ENCODE measurements around the gene DCHS1.

GRCh38 chr11:6615046-6615445, 40.6 kb downstream of the DCHS1 start:
- TF ChIP-seq FOXP4 (CRISPR knock-in tag; IDR thresholded peaks at IDR 0.05; ENCODE audit: borderline replicate concordance): no peak
- TF ChIP-seq ZNF589 (CRISPR knock-in tag; IDR thresholded peaks at IDR 0.05; ENCODE audit: low read depth): no peak
- TF ChIP-seq ZNF449 (CRISPR knock-in tag; IDR thresholded peaks at IDR 0.05): no peak
- TF ChIP-seq JUN (IDR thresholded peaks at IDR 0.05; ENCODE audit: borderline replicate concordance, low read depth, low read length): no peak
- TF ChIP-seq JUN (CRISPR knock-in tag; IDR thresholded peaks at IDR 0.05; ENCODE audit: borderline replicate concordance): no peak
- no peak for TF ChIP-seq HOMEZ (CRISPR knock-in tag; IDR thresholded peaks at IDR 0.05)
- TF ChIP-seq RNF2 (IDR thresholded peaks at IDR 0.05): no peak
- no peak for TF ChIP-seq ZNF644 (tag; IDR thresholded peaks at IDR 0.05; ENCODE audit: low read depth)
- no peak for TF ChIP-seq FOXK2 (conservative IDR thresholded peaks at IDR 0.05 in 1 of 2, IDR thresholded peaks at IDR 0.05 in 1 of 2; ENCODE audit: low read depth in 2 of 2)
- TF ChIP-seq TARDBP (IDR thresholded peaks at IDR 0.05): no peak
- no peak for TF ChIP-seq E2F8 (IDR thresholded peaks at IDR 0.05; ENCODE audit: low read depth, partially characterized antibody)
- TF ChIP-seq RFX5 (IDR thresholded peaks at IDR 0.05; ENCODE audit: low read depth, low read length): no peak
- TF ChIP-seq GATA2 (CRISPR knock-in tag; IDR thresholded peaks at IDR 0.05): no peak

All from K562 (cell line).